ENCODE measurements around the gene C14orf93.

C14orf93 gene

DNA sequence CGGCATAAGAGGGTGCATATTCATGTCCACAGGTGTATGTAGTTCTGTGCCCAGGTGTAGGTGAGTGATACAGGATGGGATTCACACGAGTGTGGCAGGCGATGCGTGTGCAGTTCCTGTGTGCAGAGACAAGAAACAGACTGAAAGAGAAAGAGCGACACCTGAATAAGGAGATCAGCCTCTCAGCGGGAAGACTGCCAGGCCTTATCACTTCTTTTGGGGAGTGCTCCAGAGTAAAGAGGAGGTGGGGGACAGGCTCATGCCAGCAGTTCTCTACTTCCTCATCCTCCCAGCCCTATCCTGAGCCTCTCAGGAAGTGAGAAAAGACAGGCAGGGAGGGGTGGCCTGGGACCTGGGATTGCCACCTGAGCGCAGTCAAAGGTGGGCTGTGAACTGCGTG is 34.9 kb upstream of the C14orf93 start:
- DNase-seq: no peak

DNA sequence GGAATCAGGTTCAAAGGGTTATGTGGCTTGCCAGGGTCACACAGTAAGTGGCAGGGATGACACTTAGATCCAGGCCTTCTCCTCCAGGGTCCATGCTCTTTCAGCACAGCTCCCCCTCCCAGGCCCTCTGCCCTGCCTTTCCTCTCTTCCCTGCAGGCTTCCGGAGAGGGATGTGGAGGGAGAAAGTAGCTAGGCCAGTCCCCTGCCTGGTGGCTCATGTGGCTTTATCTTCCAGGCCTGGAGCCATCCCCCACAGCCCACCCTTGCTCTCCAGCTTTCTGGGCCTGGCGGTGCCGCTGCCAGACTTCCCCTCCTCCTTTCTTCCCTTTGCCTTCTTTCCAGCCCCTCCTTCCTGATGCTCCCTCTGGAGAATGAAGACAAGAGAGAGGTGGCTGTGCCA is 33.8 kb upstream of the C14orf93 start:
- DNase-seq: no peak

- no peak for DNase-seq
Observed at GRCh38 chr14:23043145-23043544, 33.2 kb upstream of the C14orf93 start.

- no peak for DNase-seq
Observed at GRCh38 chr14:23042162-23042965, 32.4 kb upstream of the C14orf93 start, which contains the start of gene PSMB11. PSMB11 (plus strand) TSS chr14:23042212; CDS start chr14:23042226, 14 bp downstream.

DNA sequence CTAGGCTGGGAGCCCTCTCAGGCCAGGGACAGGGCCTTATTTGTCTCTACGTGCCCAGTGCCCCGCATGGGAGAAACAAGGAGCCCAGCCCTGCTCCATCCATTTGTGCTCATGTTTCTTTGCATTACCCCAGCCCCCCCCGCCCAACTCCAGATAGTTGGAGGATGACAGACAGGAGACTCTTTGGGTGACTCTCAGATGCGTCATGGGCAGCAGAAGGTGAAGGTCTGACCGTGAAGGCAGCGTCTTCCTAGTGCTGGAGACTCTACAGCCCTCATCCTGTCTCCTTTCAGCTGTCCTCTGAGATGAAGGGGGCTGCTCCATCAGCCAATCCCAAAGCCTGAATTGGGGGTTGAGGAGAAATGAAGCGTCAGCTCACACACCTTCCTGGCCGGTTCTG is 31.8 kb upstream of the C14orf93 start:
- DNase-seq: no peak

DNA sequence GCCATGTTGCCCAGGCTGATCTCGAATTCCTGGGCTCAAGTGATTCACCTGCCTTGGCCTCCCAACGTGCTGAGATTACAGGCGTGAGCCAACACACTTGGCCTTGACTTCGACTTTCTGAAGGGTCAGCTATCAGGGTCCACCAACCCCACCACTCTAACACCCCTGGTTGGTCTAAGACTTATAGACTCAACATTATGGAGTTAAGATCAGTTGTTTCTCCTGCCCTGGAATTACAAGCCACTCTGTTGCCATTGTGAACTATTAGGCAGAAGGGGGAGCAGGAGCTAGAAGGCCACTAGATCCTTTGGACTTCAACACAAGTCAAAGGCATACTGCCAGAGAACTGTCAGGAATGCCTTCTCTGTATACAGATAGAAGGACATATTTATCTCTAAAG is 30.2 kb upstream of the C14orf93 start:
- no peak for DNase-seq

- no peak for DNase-seq
Observed at GRCh38 chr14:23035303-23036144, 25.6 kb upstream of the C14orf93 start.

DNA sequence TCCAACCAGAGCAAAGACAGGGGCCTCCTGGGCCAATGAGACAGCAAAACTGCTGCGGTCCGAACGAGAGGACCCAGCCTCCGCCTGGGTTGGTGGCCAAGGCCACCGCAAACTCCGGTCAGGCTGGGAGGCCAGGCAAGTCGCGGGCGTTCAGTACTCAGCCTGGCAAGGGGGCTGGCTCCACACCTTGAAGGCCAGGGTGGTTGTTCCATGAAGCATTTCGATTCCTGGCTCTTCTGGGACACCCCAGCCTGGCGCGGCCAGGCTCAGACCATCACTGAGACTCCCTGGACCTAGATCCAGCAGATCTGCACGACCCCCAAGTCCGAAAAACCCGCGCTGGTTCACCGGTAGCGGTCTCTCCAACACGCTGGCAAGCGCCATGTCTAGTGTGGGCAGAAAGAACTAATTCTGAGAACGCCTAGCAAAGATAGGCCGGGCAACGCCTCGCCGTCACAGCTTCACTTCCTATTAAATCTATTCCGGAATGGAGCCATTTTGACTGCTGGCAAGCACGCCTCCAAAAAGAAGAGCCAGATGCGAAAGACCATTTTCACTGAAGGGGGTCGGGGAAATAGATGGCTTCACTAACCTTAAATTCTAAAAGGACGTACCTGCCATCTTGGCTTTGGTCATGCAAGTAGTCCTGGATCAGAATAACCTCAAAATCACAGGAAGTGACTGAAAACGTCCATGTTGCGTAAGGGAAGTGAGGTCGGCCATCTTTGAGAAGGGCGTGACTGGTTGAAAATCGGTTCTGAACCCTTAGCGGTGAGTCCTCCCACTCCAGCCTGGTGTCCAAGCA is 24.8 kb upstream of the C14orf93 start, which contains the start of gene PSMB5:
Gene PSMB5, minus strand, starts transcription at position 403 of the 805 bp plus-strand sequence. Its CDS starts 19 bp downstream, at position 384.
- DNase-seq: no peak

DNA sequence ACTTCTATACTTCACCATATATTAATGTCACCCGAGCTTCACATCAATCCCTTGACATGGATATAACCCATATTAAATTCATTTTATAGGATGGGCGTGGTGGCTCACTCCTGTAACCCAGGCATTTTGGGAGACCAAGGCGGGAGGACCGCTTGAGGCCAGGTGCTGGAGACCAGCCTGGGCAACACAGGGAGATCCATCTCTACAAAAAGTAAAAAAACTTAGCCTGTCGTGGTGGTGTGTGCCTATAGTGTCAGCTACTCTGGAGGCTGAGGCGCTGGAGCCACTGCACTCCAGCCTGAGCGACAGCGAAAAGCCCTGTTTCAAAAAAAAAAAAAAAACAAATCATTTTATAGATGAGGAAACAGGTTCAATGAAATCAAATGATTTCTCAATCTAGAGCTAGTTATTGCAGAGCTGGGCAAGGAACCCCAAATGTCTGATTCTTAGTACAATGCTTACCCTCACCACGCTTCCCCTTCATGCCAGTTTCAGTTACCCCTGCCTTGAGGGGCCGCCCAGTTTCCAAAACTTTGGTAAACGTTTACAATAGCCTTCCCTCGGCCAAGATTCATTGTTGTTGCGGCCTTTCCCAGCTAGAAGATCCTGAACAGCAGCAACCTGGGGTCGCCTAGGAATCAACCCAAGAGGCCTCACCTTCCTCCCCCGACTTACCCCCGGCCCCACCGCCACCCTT is 24.0 kb upstream of the C14orf93 start:
- DNase-seq: no peak

DNA sequence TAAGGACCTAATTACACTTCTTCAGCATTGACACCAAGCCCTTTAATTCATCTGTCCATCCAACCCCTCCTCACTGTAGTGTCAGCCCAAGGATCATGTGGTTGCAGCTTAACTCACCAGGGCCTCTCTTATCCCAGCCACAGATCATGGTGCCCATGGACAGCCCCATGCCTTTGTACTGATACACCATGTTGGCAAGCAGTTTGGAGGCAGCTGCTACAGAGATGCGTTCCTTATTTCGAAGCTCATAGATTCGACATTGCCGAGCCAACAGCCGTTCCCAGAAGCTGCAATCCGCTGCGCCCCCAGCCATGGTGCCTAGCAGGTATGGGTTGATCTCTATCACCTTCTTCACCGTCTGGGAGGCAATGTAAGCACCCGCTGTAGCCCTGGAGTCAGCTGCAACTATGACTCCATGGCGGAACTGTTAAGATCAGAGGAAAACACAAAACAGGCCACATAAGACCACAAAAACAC is 23.3 kb upstream of the C14orf93 start:
- no peak for DNase-seq

DNA sequence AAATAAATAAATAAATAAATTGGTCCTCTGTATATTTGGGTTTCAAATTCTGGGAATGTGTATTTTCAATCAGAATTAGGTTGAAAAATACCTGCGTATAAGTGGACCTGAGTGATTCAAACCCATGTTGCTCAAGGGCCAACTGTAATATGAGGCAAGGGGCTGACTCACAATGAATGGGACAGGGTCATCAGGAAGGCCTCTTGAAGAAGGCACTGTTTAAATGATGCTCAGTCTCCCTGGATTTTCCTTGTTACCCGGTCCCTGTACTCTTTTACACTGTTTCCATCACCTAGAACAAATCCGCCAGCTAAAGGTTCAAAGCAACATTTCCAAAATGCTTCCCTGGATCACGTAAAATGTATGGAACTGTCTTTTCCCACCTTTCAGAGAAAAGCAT is 21.0 kb upstream of the C14orf93 start:
- DNase-seq: no peak

GRCh38 chr14:23028799-23029198 is 18.9 kb upstream of the C14orf93 start:
- no peak for DNase-seq

DNA sequence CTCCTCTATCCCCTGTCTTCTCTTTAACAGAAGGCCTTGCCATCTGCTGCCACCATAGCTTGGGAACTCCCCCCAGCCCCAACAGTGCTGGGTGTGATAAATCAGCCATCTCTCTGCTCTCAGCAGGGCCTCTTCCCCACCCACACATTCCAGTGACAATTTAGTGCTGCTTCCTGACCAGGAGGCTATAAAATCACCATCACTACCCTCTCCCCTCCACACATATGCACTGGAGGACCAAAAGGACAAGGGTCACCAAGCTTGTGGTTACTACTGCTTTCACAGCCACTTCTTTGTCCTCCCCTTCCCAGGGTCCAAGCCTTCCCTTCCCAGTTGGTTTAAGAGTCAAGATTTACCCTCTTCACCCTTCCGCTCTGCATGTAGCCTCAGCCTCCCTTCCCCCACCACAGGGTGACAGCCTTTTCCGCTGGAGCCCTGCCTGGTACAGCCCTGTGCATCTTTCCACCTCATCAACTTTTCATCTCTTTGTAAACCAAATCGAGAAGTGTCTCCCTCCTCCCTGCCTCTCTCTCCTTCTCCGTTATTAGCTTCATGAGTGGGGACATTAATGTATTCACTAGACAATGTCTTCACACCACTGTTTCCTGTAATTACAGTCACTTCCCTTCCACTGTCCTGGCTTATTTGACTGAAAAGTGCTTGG is 15.3 kb upstream of the C14orf93 start:
- no peak for DNase-seq

- DNase-seq: no peak
Observed at GRCh38 chr14:23024612-23025075, 14.7 kb upstream of the C14orf93 start.

- no peak for DNase-seq
Observed at GRCh38 chr14:23023795-23024152, 13.8 kb upstream of the C14orf93 start.

DNA sequence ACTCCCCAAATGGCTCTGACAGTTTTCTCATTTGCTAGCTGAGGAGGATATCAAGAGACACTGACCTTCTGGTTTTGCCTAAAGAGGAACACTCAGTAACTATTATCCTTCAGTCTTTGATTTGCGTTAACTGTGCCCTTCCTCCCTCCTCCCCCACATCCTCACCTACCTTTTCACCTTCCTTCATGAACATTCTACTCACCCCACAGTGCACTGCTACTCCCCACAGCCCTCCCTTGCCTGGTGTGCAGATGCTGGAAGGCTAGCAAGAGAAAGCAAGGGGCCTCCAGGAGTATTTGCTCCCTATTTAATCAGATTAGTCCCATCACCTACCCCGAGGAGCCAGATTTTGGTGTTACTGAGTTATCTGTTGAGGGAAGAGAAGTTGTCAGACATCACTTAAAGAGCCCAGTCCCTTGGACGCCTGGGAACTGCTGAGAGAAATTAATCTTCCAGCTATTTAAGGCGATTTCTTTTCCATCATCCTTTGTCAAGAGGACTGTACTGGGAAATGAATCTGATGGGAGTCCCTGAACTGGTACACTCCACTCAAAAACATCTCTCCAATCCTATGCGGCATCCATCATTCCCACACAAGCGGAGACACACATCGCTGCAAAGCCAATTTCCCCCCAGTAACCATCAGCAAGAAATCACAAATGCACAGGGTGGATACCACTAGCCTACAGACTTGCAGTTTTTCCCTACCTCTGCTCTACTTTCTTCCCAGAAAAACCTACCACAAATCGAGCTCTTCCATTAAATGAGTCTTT is 13.3 kb upstream of the C14orf93 start:
- DNase-seq: no peak

DNA sequence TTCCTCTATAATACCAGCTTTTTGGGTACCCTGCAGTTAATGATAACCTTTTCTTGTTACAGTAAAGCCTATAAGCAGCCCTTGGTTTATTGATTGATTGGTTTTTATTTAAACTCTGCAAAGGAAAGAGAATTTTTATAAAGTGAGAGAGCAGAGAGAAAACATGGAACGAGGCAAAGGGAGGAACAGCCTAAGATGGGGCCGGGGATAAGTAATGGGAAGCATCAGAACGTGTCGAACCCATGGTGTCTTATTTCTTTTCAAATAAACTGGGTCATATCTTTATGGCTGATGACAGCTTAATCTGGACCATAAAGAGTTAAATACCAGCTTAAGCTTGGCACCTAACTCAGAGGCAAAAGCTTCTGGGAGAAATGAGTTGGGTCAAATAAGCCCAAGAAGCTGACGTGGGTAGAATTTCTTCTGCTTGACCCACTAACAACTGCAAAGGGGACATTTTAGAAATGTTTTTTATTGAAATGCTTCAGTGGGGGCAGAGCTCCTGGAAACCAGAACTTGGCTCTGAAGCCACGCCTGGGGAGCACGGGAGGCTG is 12.0 kb upstream of the C14orf93 start:
- DNase-seq: no peak

GRCh38 chr14:23021434-23021833 is 11.5 kb upstream of the C14orf93 start:
- no peak for DNase-seq

GRCh38 chr14:23020143-23021128 is 10.5 kb upstream of the C14orf93 start:
- no peak for DNase-seq
